B cell (primary cell): Measurements from ENCODE around the gene CHRFAM7A.
"Not testable (repeated sequence)": the region's sequence is repeated elsewhere in the genome, so short reads cannot be mapped to it uniquely, and the experiment has no call there.

Experiments
- EZH2 ChIP-seq: IDR thresholded peaks from 2 replicates; pipeline ENCODE4 v1.6.1; 2012; ENCODE audit warnings: borderline replicate concordance, low read depth, mild to moderate bottlenecking, moderate library complexity, low read length; ENCODE audit not compliant: insufficient read depth, poor library complexity, severe bottlenecking
- TF ChIP-seq, protein P1 (sequence below): fragments of 200-600 bp; IDR thresholded peaks from one replicate; pipeline ENCODE4 v1.8.0; 2022; ENCODE audit warnings: antibody characterized with exemption, mild to moderate bottlenecking

DNA sequence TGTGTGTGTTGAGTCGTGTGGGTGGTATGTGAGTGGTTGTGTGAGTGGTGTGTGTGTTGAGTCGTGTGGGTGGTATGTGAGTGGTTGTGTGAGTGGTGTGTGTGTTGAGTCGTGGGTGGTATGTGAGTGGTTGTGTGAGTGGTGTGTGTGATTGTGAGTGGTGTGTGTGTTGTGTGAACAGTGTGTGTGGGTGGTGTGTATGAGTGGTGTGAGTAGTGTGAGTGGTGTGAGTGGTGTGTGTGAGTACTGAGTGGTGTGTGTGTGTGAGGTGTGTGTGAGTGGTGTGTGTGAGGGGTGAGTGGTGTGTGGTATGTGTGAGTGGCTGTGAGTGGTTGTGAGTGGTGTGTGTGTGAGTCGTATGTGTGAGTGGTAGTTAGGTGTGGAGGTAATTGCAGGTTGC is 17.5 kb downstream of the CHRFAM7A start:
- TF ChIP-seq, protein P1, sequence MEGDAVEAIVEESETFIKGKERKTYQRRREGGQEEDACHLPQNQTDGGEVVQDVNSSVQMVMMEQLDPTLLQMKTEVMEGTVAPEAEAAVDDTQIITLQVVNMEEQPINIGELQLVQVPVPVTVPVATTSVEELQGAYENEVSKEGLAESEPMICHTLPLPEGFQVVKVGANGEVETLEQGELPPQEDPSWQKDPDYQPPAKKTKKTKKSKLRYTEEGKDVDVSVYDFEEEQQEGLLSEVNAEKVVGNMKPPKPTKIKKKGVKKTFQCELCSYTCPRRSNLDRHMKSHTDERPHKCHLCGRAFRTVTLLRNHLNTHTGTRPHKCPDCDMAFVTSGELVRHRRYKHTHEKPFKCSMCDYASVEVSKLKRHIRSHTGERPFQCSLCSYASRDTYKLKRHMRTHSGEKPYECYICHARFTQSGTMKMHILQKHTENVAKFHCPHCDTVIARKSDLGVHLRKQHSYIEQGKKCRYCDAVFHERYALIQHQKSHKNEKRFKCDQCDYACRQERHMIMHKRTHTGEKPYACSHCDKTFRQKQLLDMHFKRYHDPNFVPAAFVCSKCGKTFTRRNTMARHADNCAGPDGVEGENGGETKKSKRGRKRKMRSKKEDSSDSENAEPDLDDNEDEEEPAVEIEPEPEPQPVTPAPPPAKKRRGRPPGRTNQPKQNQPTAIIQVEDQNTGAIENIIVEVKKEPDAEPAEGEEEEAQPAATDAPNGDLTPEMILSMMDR, result not testable (repeated sequence)
- TF ChIP-seq EZH2, result not testable (repeated sequence)
